Fibroblast of lung (primary cell): ENCODE data around the gene TMEM9. TPM values are rescaled to one million over a fixed set of nuclear protein-coding genes. Genes with fewer than 3 reads are reported as not detected.

Experiments
- DNase-seq, 2 donors: peaks; one replicate each; pipeline versions ENCODE4 v3.0.0 to v3.0.0-alpha.2; 2010; ENCODE audit warnings: low read depth in 2 of 2
- H2AFZ ChIP-seq: 2 replicates; pipeline ENCODE4 v1.5.1; 2012; ENCODE audit warnings: low read length, control low read depth, inconsistent platforms
- H3K27ac ChIP-seq: 2 replicates; pipeline ENCODE4 v1.5.1; 2011; ENCODE audit warnings: low read length, control low read depth; ENCODE audit not compliant: insufficient read depth
- H3K27me3 ChIP-seq: 2 replicates; pipeline ENCODE4 v1.5.1; 2011; ENCODE audit warnings: mild to moderate bottlenecking, low read length; ENCODE audit not compliant: control insufficient read depth, insufficient read depth
- H3K36me3 ChIP-seq: 2 replicates; pipeline ENCODE4 v1.5.1; 2011; ENCODE audit warnings: low read length; ENCODE audit not compliant: control insufficient read depth, insufficient read depth
- H3K4me1 ChIP-seq: 2 replicates; pipeline ENCODE4 v1.5.1; 2011; ENCODE audit warnings: low read length; ENCODE audit not compliant: control insufficient read depth, insufficient read depth; ENCODE audit errors: extremely low read depth
- H3K4me2 ChIP-seq: 2 replicates; pipeline ENCODE4 v1.5.1; 2011; ENCODE audit warnings: low read length, control low read depth; ENCODE audit not compliant: insufficient read depth; ENCODE audit errors: extremely low read depth
- H3K4me3 ChIP-seq, 4 experiments: fragments of 200-600 bp in 1 of 4; sonication (generic) in 1 of 4; replicated peaks in 1 of 4; 2 replicates each; pipeline ENCODE4 v1.5.1; 2011 to 2016; ENCODE audit warnings: low read length in 4 of 4, low read depth in 3 of 4, mild to moderate bottlenecking in 3 of 4, control low read depth in 2 of 4, inconsistent platforms in 1 of 4, mixed read lengths in 1 of 4; ENCODE audit not compliant: insufficient read depth in 1 of 4; ENCODE audit errors: control extremely low read depth in 1 of 4
- H3K79me2 ChIP-seq: 2 replicates; pipeline ENCODE4 v1.5.1; 2012; ENCODE audit warnings: mild to moderate bottlenecking, low read length, inconsistent platforms; ENCODE audit not compliant: control insufficient read depth, insufficient read depth
- H3K9ac ChIP-seq: 2 replicates; pipeline ENCODE4 v1.5.1; 2011; ENCODE audit warnings: mild to moderate bottlenecking, low read length, control low read depth; ENCODE audit not compliant: insufficient read depth
- H3K9me3 ChIP-seq: 2 replicates; pipeline ENCODE4 v1.5.1; 2012; ENCODE audit warnings: low read depth, low read length; ENCODE audit not compliant: control insufficient read depth, insufficient read depth
- H4K20me1 ChIP-seq: 2 replicates; pipeline ENCODE4 v1.5.1; 2011; ENCODE audit warnings: low read length; ENCODE audit not compliant: control insufficient read depth, insufficient read depth; ENCODE audit errors: extremely low read depth
- CTCF ChIP-seq, 2 donors: IDR thresholded peaks in 1 of 2; conservative IDR thresholded peaks in 1 of 2; 1 replicate in 1 of 2; 2 replicates in 1 of 2; pipeline ENCODE4 v1.5.1; 2011 to 2012; ENCODE audit warnings: low read length in 2 of 2, control low read depth in 1 of 2, inconsistent platforms in 1 of 2, low read depth in 1 of 2, mild to moderate bottlenecking in 1 of 2
- EZH2 ChIP-seq: IDR thresholded peaks from 2 replicates; pipeline ENCODE4 v1.5.1; 2012; ENCODE audit warnings: low read length, control low read depth, mild to moderate bottlenecking; ENCODE audit errors: missing control alignments
- polyA plus RNA-seq, 2 donors: library from polyadenylated mRNA; depleted of rRNA in 1 of 2; stranded (reverse) in 1 of 2; unstranded in 1 of 2; fragments of >200 nt; gene quantifications; 2 replicates each; pipeline ENCODE4 v1.2.1, GENCODE V29; 2011 to 2012; ENCODE audit warnings: missing spikeins in 1 of 2
- total RNA-seq: library from RNA; depleted of rRNA; stranded (reverse); fragments of >200 nt; gene quantifications from 2 replicates; pipeline ENCODE4 v1.2.1, GENCODE V29; 2014

Gene TMEM9
- total and polyA plus RNA-seq, 2 donors (not counting 1 experiment from before 2014, with no cell fraction given) = 58.2 to 91.0 TPM

- Histone ChIP-seq H3K4me1 (no peaks in the 10 kb centered on the region), H3K9ac (no peak overlapping the region), H3K27ac (no peak overlapping the region), H3K4me3 (no peak overlapping the region), H4K20me1 (no peaks in the 10 kb centered on the region), H3K9me3 (no peaks in the 10 kb centered on the region), H3K36me3 (no peaks in the 10 kb centered on the region), H3K79me2 (no peaks in the 10 kb centered on the region), H3K27me3 (peaks cover 12% of the 10 kb centered on the region), H2AFZ (no peak overlapping the region), H3K4me2 (no peak overlapping the region)
- no peak for DNase-seq
- TF ChIP-seq EZH2 (no peak), CTCF (conservative IDR thresholded peaks at IDR 0.05 in 1 of 2, IDR thresholded peaks at IDR 0.05 in 1 of 2; ENCODE audit: low read depth in 1 of 2, low read length in 2 of 2) (no peak)
Observed at GRCh38 chr1:201178718-201179117, 24.4 kb upstream of the TMEM9 start.

GRCh38 chr1:201176940-201177339 is 22.7 kb upstream of the TMEM9 start:
- Histone ChIP-seq H3K4me3 (no peak overlapping the region), H3K4me2 (no peak overlapping the region), H3K9me3 (no peaks in the 10 kb centered on the region), H3K27me3 (peaks cover 12% of the 10 kb centered on the region), H2AFZ (no peak overlapping the region), H3K4me1 (no peaks in the 10 kb centered on the region), H3K79me2 (no peaks in the 10 kb centered on the region), H3K27ac (no peak overlapping the region), H3K36me3 (no peaks in the 10 kb centered on the region), H4K20me1 (no peaks in the 10 kb centered on the region), H3K9ac (no peak overlapping the region)
- DNase-seq = peak in 1 of 2 donors; percentile 12
- no peak for TF ChIP-seq CTCF (conservative IDR thresholded peaks at IDR 0.05 in 1 of 2, IDR thresholded peaks at IDR 0.05 in 1 of 2; ENCODE audit: low read depth in 1 of 2, low read length in 2 of 2)
- no peak for TF ChIP-seq EZH2

- Histone ChIP-seq H3K4me3 (no peak overlapping the region), H3K36me3 (no peaks in the 10 kb centered on the region), H3K9me3 (no peaks in the 10 kb centered on the region), H3K27ac (no peak overlapping the region), H3K27me3 (peaks cover 11% of the 10 kb centered on the region), H3K4me2 (no peak overlapping the region), H3K4me1 (no peaks in the 10 kb centered on the region), H3K9ac (no peak overlapping the region), H3K79me2 (no peaks in the 10 kb centered on the region), H2AFZ (no peak overlapping the region), H4K20me1 (no peaks in the 10 kb centered on the region)
- DNase-seq = no peak
- no peak for TF ChIP-seq CTCF (conservative IDR thresholded peaks at IDR 0.05 in 1 of 2, IDR thresholded peaks at IDR 0.05 in 1 of 2; ENCODE audit: low read depth in 1 of 2, low read length in 2 of 2)
- no peak for TF ChIP-seq EZH2
Observed at GRCh38 chr1:201175820-201176500, 21.7 kb upstream of the TMEM9 start.
